Hepatocyte (in vitro differentiated cells): ENCODE data around the gene FGD5. TPM values are rescaled to one million over a fixed set of nuclear protein-coding genes. Genes with fewer than 3 reads are reported as not detected.
"Not testable (repeated sequence)": the region's sequence is repeated elsewhere in the genome, so short reads cannot be mapped to it uniquely, and the experiment has no call there.

Experiments used
- DNase-seq: peaks from one replicate; pipeline ENCODE4 v3.0.0-alpha.2; 2016; ENCODE audit warnings: low spot score
- H2AFZ ChIP-seq: fragments of 200-600 bp; sonication (generic); 2 replicates; pipeline ENCODE4 v1.6.0; 2016; ENCODE audit warnings: antibody characterized with exemption, mild to moderate bottlenecking
- H3K27ac ChIP-seq: fragments of 200-600 bp; sonication (generic); 2 replicates; pipeline ENCODE4 v1.5.1; 2016; ENCODE audit warnings: mild to moderate bottlenecking
- H3K27me3 ChIP-seq: fragments of 200-600 bp; sonication (generic); 2 replicates; pipeline ENCODE4 v1.6.1; 2016
- H3K36me3 ChIP-seq: fragments of 200-600 bp; sonication (generic); replicated peaks from 2 replicates; pipeline ENCODE4 v1.5.1; 2016; ENCODE audit warnings: low read depth; ENCODE audit not compliant: insufficient read depth
- H3K4me1 ChIP-seq: fragments of 200-600 bp; sonication (generic); 2 replicates; pipeline ENCODE4 v1.5.1; 2016; ENCODE audit warnings: mild to moderate bottlenecking, moderate library complexity; ENCODE audit not compliant: insufficient read depth
- H3K4me2 ChIP-seq: fragments of 200-600 bp; sonication (generic); 2 replicates; pipeline ENCODE4 v1.6.0; 2016
- H3K4me3 ChIP-seq: fragments of 200-600 bp; sonication (generic); 2 replicates; pipeline ENCODE4 v1.5.1; 2016; ENCODE audit warnings: mild to moderate bottlenecking
- H3K79me2 ChIP-seq: fragments of 200-600 bp; sonication (generic); 2 replicates; pipeline ENCODE4 v1.6.0; 2017; ENCODE audit warnings: mild to moderate bottlenecking
- H3K9me2 ChIP-seq: fragments of 200-600 bp; sonication (generic); replicated peaks from 2 replicates; pipeline ENCODE4 v1.6.0; 2017; ENCODE audit warnings: mild to moderate bottlenecking; ENCODE audit not compliant: insufficient read depth
- H3K9me3 ChIP-seq: fragments of 200-600 bp; sonication (generic); 2 replicates; pipeline ENCODE4 v1.5.1; 2016; ENCODE audit warnings: low read depth, mild to moderate bottlenecking
- H4K20me1 ChIP-seq: fragments of 200-600 bp; sonication (generic); 2 replicates; pipeline ENCODE4 v1.6.0; 2016; ENCODE audit warnings: mild to moderate bottlenecking; ENCODE audit not compliant: insufficient read depth, poor library complexity, severe bottlenecking
- CTCF ChIP-seq: fragments of 200-600 bp; sonication (generic); IDR thresholded peaks from 2 replicates; pipeline ENCODE4 v1.5.1; 2016; ENCODE audit warnings: antibody characterized with exemption, mild to moderate bottlenecking; ENCODE audit not compliant: poor library complexity
- EZH2 ChIP-seq: fragments of 200-600 bp; sonication (generic); IDR thresholded peaks from 2 replicates; pipeline ENCODE4 v1.6.1; 2016; ENCODE audit warnings: antibody characterized with exemption, mild to moderate bottlenecking, borderline replicate concordance
- EZH2phosphoT487 ChIP-seq: fragments of 200-600 bp; sonication (generic); IDR thresholded peaks from one replicate; pipeline ENCODE4 v1.6.1; 2018; ENCODE audit warnings: antibody characterized with exemption, mild to moderate bottlenecking, low read depth, moderate library complexity; ENCODE audit not compliant: unreplicated experiment, severe bottlenecking
- WGBS: methylation state at CpG from one replicate; pipeline ENCODE4 v1.1.6; 2016; ENCODE audit warnings: low lambda C conversion rate; ENCODE audit errors: missing lambda C conversion rate; 5-methylcytosine and 5-hydroxymethylcytosine counted together
- polyA plus RNA-seq: library from polyadenylated mRNA; unstranded; fragments of >200 nt; fragmentation: Nextera tagmentation; extraction: Ambion mirVana; gene quantifications from 2 replicates; pipeline ENCODE4 v1.2.1, GENCODE V29; 2016
- total RNA-seq: library from RNA; depleted of rRNA; stranded (reverse); fragments of >200 nt; gene quantifications from 2 replicates; pipeline ENCODE4 v1.2.3, GENCODE V29; 2014

FGD5 gene
- total and polyA plus RNA-seq, 2 experiments from 2014 or later = 2.9 to 3.3 TPM

GRCh38 chr3:14808502-14809266 lies 10.1 kb upstream of the FGD5 start:
- no peak for DNase-seq
- Histone ChIP-seq H3K79me2 (no peaks in the 10 kb centered on the region), H3K4me3 (no peak overlapping the region), H3K27me3 (peaks cover 55% of the 10 kb centered on the region), H3K9me2 (no peaks in the 10 kb centered on the region), H3K27ac (no peak overlapping the region), H2AFZ (no peak overlapping the region), H4K20me1 (no peaks in the 10 kb centered on the region), H3K36me3 (no peaks in the 10 kb centered on the region), H3K4me2 (no peak overlapping the region), H3K4me1 (peaks cover 8% of the 10 kb centered on the region), H3K9me3 (no peaks in the 10 kb centered on the region)
- 89% methylated on average over 5 of the region's 5 CpGs for WGBS
- no peak for TF ChIP-seq EZH2
- TF ChIP-seq EZH2phosphoT487 = no peak
- no peak for TF ChIP-seq CTCF

GRCh38 chr3:14809611-14810010 lies 9.2 kb upstream of the FGD5 start:
- H3K4me3 ChIP-seq, H2AFZ ChIP-seq, H3K79me2 ChIP-seq, H3K4me1 ChIP-seq, H3K36me3 ChIP-seq, H3K9me3 ChIP-seq, H3K9me2 ChIP-seq, H3K27ac ChIP-seq, H4K20me1 ChIP-seq: not testable (repeated sequence)
- peak; percentile 44 for DNase-seq
- H3K27me3 ChIP-seq = peaks cover 63% of the 10 kb centered on the region
- WGBS = 39% methylated on average over 9 of the region's 9 CpGs
- peak overlapping the region; percentile 96 for H3K4me2 ChIP-seq

GRCh38 chr3:14810070-14810791 lies 8.5 kb upstream of the FGD5 start:
- Histone ChIP-seq H3K4me3 (peak overlapping the region; percentile 45), H3K27me3 (peaks cover 67% of the 10 kb centered on the region), H3K4me1 (no peaks in the 10 kb centered on the region), H4K20me1 (no peaks in the 10 kb centered on the region), H3K79me2 (no peaks in the 10 kb centered on the region), H3K9me3 (no peaks in the 10 kb centered on the region), H3K36me3 (no peaks in the 10 kb centered on the region), H3K9me2 (no peaks in the 10 kb centered on the region), H3K27ac (no peak overlapping the region), H3K4me2 (peak overlapping the region; percentile 96), H2AFZ (peak overlapping the region; percentile 49)
- peak; percentile 54 for DNase-seq
- TF ChIP-seq EZH2phosphoT487 (no peak), EZH2 (peak; percentile 2), CTCF (no peak)
- WGBS = 4% methylated on average over 33 of the region's 85 CpGs
